Lower leg skin (tissue), 4 donors: ENCODE data around the gene ATP9A. TPM values are rescaled to one million over a fixed set of nuclear protein-coding genes. Genes with fewer than 3 reads are reported as not detected.

Experiments
- DNase-seq, 2 donors: peaks; one replicate each; pipeline ENCODE4 v3.0.0-alpha.2; 2019; ENCODE audit warnings: low spot score in 2 of 2
- H3K4me3 ChIP-seq: fragments of 200-600 bp; sonication (generic); 2 replicates; pipeline ENCODE4 v1.5.1; 2017; ENCODE audit warnings: mild to moderate bottlenecking, low read depth; ENCODE audit not compliant: poor library complexity, severe bottlenecking
- CTCF ChIP-seq, 3 donors: fragments of 450-650 bp; IDR thresholded peaks; one replicate each; pipeline ENCODE4 v1.5.1; 2016; ENCODE audit warnings: antibody characterized with exemption in 3 of 3, mild to moderate bottlenecking in 3 of 3, moderate library complexity in 2 of 3
- POLR2A ChIP-seq, 2 donors: fragments of 450-650 bp; IDR thresholded peaks; one replicate each; pipeline ENCODE4 v1.6.1; 2016 to 2017; ENCODE audit warnings: antibody characterized with exemption in 2 of 2, mild to moderate bottlenecking in 1 of 2, moderate library complexity in 1 of 2
- WGBS, 2 donors: methylation state at CpG; one replicate each; pipeline ENCODE4 v1.1.5; 2018; 5-methylcytosine and 5-hydroxymethylcytosine counted together
- intact Hi-C: fragments of 100-400 bp; cut with DNase I; formaldehyde crosslinking; loops from one replicate; pipeline ENCODE4 v1.15.0; 2023; ENCODE audit warnings: low total_unique reads
- total RNA-seq, 4 donors: library from RNA; depleted of rRNA; stranded (reverse); fragments of >200 nt; gene quantifications; one replicate each; pipeline ENCODE4 v1.1.0, GENCODE V29; 2016

Gene ATP9A
- total RNA-seq, 4 donors from 2014 or later = 14.1 to 23.6 (median 16.1) TPM

- intact Hi-C loops = no loop called here
- TF ChIP-seq POLR2A (IDR thresholded peaks at IDR 0.05) (no peak), CTCF (IDR thresholded peaks at IDR 0.05) (no peak)
- no peak for DNase-seq
- H3K4me3 ChIP-seq = no peak overlapping the region
- WGBS, 2 donors = 69 to 70% methylated on average over 8 of the region's 8 CpGs
Observed at GRCh38 chr20:51720854-51721253, 47.3 kb downstream of the ATP9A start.

- TF ChIP-seq CTCF (IDR thresholded peaks at IDR 0.05) = no peak
- no peak for TF ChIP-seq POLR2A (IDR thresholded peaks at IDR 0.05)
- DNase-seq = no peak
- intact Hi-C loops = no loop called here
- H3K4me3 ChIP-seq = no peak overlapping the region
- 86 to 94% methylated on average over 9 of the region's 9 CpGs for WGBS, 2 donors
Observed at GRCh38 chr20:51720384-51720783, 47.8 kb downstream of the ATP9A start.

GRCh38 chr20:51715856-51716185, 52.4 kb downstream of the ATP9A start:
- H3K4me3 ChIP-seq = no peak overlapping the region
- no peak for DNase-seq
- TF ChIP-seq POLR2A (IDR thresholded peaks at IDR 0.05) (no peak), CTCF (IDR thresholded peaks at IDR 0.05) (no peak)
- intact Hi-C loops = no loop called here
- WGBS, 2 donors = 32 to 65% methylated on average over 1 of the region's 1 CpG

GRCh38 chr20:51715163-51715855, 52.9 kb downstream of the ATP9A start:
- intact Hi-C loops = no loop called here
- no peak for DNase-seq
- no peak overlapping the region for H3K4me3 ChIP-seq
- WGBS, 2 donors = 49 to 50% methylated on average over 10 of the region's 10 CpGs
- TF ChIP-seq POLR2A (IDR thresholded peaks at IDR 0.05) (no peak), CTCF (IDR thresholded peaks at IDR 0.05) (no peak)

- intact Hi-C loops = no loop called here
- DNase-seq = no peak
- 89 to 92% methylated on average over 4 of the region's 4 CpGs for WGBS, 2 donors
- no peak for TF ChIP-seq POLR2A (IDR thresholded peaks at IDR 0.05)
- TF ChIP-seq CTCF (IDR thresholded peaks at IDR 0.05) = no peak
- H3K4me3 ChIP-seq = no peak overlapping the region
Observed at GRCh38 chr20:51713213-51713598, 55.0 kb downstream of the ATP9A start.
